ENCODE data around the gene COL20A1. TPM values are rescaled to one million over a fixed set of nuclear protein-coding genes. Genes with fewer than 3 reads are reported as not detected.
A peak's percentile ranks its signal among the peaks of the same experiment; 100 is the strongest.
"Not testable (repeated sequence)": the region's sequence is repeated elsewhere in the genome, so short reads cannot be mapped to it uniquely, and the experiment has no call there.

COL20A1 gene
- total RNA-seq, 1 experiment from 2014 or later, result 3.1 TPM

GRCh38 chr20:63374504-63374903, 81.5 kb downstream of the COL20A1 start:
- Histone ChIP-seq H3K9me2 (replicated peaks; ENCODE audit: insufficient read depth, low read length) (no peaks in the 10 kb centered on the region), H3K4me3 (ENCODE audit: low read length) (no peak overlapping the region), H3K36me3 (ENCODE audit: insufficient read depth, low read length) (no peaks in the 10 kb centered on the region), H3K79me2 (ENCODE audit: low read length) (no peaks in the 10 kb centered on the region), H4K20me1 (ENCODE audit: insufficient read depth, low read depth, low read length) (no peaks in the 10 kb centered on the region), H3K4me1 (ENCODE audit: low read length) (no peaks in the 10 kb centered on the region), H3K4me2 (ENCODE audit: low read depth, low read length, poor library complexity, severe bottlenecking) (no peak overlapping the region), H3K27ac (ENCODE audit: low read length) (no peak overlapping the region), H2AFZ (ENCODE audit: low read length) (no peak overlapping the region), H3K27me3 (ENCODE audit: low read length) (no peaks in the 10 kb centered on the region), H3K9me3 (ENCODE audit: low read length) (no peaks in the 10 kb centered on the region), H3K9ac (ENCODE audit: low read length) (no peak overlapping the region)
- DNase-seq, result no peak

- no peaks in the 10 kb centered on the region for H3K9me2 ChIP-seq (replicated peaks; ENCODE audit: insufficient read depth, low read length)
- no peak overlapping the region for H3K9ac ChIP-seq (ENCODE audit: low read length)
- no peaks in the 10 kb centered on the region for H3K79me2 ChIP-seq (ENCODE audit: low read length)
- H4K20me1 ChIP-seq (ENCODE audit: insufficient read depth, low read depth, low read length), result no peaks in the 10 kb centered on the region
- H3K27ac ChIP-seq (ENCODE audit: low read length), result no peak overlapping the region
- DNase-seq, result no peak
- H2AFZ ChIP-seq (ENCODE audit: low read length), result no peak overlapping the region
- H3K9me3 ChIP-seq (ENCODE audit: low read length), result no peaks in the 10 kb centered on the region
- H3K36me3 ChIP-seq (ENCODE audit: insufficient read depth, low read length), result no peaks in the 10 kb centered on the region
- H3K27me3 ChIP-seq (ENCODE audit: low read length), result no peaks in the 10 kb centered on the region
- no peak overlapping the region for H3K4me2 ChIP-seq (ENCODE audit: low read depth, low read length, poor library complexity, severe bottlenecking)
- H3K4me1 ChIP-seq (ENCODE audit: low read length), result no peaks in the 10 kb centered on the region
- no peak overlapping the region for H3K4me3 ChIP-seq (ENCODE audit: low read length)
Observed at GRCh38 chr20:63375438-63375837, 82.5 kb downstream of the COL20A1 start.

- H3K4me2 ChIP-seq (ENCODE audit: low read depth, low read length, poor library complexity, severe bottlenecking), result no peak overlapping the region
Observed at GRCh38 chr20:63376283-63377250, 83.6 kb downstream of the COL20A1 start.

GRCh38 chr20:63377256-63377941, 84.4 kb downstream of the COL20A1 start:
- DNase-seq, result no peak
- H3K4me2 ChIP-seq (ENCODE audit: low read depth, low read length, poor library complexity, severe bottlenecking), result no peak overlapping the region
- H3K9ac ChIP-seq (ENCODE audit: low read length), result no peak overlapping the region
- H3K4me1 ChIP-seq (ENCODE audit: low read length), result no peaks in the 10 kb centered on the region
- H3K79me2 ChIP-seq (ENCODE audit: low read length), result no peaks in the 10 kb centered on the region
- H2AFZ ChIP-seq (ENCODE audit: low read length), result no peak overlapping the region
- no peaks in the 10 kb centered on the region for H3K9me3 ChIP-seq (ENCODE audit: low read length)
- no peak overlapping the region for H3K27ac ChIP-seq (ENCODE audit: low read length)
- H3K36me3 ChIP-seq (ENCODE audit: insufficient read depth, low read length), result no peaks in the 10 kb centered on the region
- no peaks in the 10 kb centered on the region for H4K20me1 ChIP-seq (ENCODE audit: insufficient read depth, low read depth, low read length)
- H3K9me2 ChIP-seq (replicated peaks; ENCODE audit: insufficient read depth, low read length), result no peaks in the 10 kb centered on the region
- no peaks in the 10 kb centered on the region for H3K27me3 ChIP-seq (ENCODE audit: low read length)
- H3K4me3 ChIP-seq (ENCODE audit: low read length), result no peak overlapping the region

More at GRCh38 chr20:63376283-63377250, 83.6 kb downstream of the COL20A1 start:
- DNase-seq, result no peak
- H3K9me3 ChIP-seq (ENCODE audit: low read length), result no peaks in the 10 kb centered on the region
- H3K79me2 ChIP-seq (ENCODE audit: low read length), result no peaks in the 10 kb centered on the region
- no peaks in the 10 kb centered on the region for H3K4me1 ChIP-seq (ENCODE audit: low read length)
- no peak overlapping the region for H3K27ac ChIP-seq (ENCODE audit: low read length)
- no peaks in the 10 kb centered on the region for H3K9me2 ChIP-seq (replicated peaks; ENCODE audit: insufficient read depth, low read length)
- no peak overlapping the region for H3K4me3 ChIP-seq (ENCODE audit: low read length)
- H3K9ac ChIP-seq (ENCODE audit: low read length), result no peak overlapping the region
- no peaks in the 10 kb centered on the region for H3K27me3 ChIP-seq (ENCODE audit: low read length)
- no peaks in the 10 kb centered on the region for H3K36me3 ChIP-seq (ENCODE audit: insufficient read depth, low read length)
- H2AFZ ChIP-seq (ENCODE audit: low read length), result no peak overlapping the region
- no peaks in the 10 kb centered on the region for H4K20me1 ChIP-seq (ENCODE audit: insufficient read depth, low read depth, low read length)

GRCh38 chr20:63377951-63378381, 85.0 kb downstream of the COL20A1 start:
- DNase-seq, result no peak
- no peaks in the 10 kb centered on the region for H3K9me3 ChIP-seq (ENCODE audit: low read length)
- H3K4me1 ChIP-seq (ENCODE audit: low read length), result no peaks in the 10 kb centered on the region
- no peak overlapping the region for H3K4me2 ChIP-seq (ENCODE audit: low read depth, low read length, poor library complexity, severe bottlenecking)
- no peaks in the 10 kb centered on the region for H3K9me2 ChIP-seq (replicated peaks; ENCODE audit: insufficient read depth, low read length)
- H3K9ac ChIP-seq (ENCODE audit: low read length), result no peak overlapping the region
- no peaks in the 10 kb centered on the region for H3K79me2 ChIP-seq (ENCODE audit: low read length)
- no peak overlapping the region for H2AFZ ChIP-seq (ENCODE audit: low read length)
- no peak overlapping the region for H3K4me3 ChIP-seq (ENCODE audit: low read length)
- H4K20me1 ChIP-seq (ENCODE audit: insufficient read depth, low read depth, low read length), result no peaks in the 10 kb centered on the region
- H3K36me3 ChIP-seq (ENCODE audit: insufficient read depth, low read length), result no peaks in the 10 kb centered on the region
- H3K27ac ChIP-seq (ENCODE audit: low read length), result no peak overlapping the region
- no peaks in the 10 kb centered on the region for H3K27me3 ChIP-seq (ENCODE audit: low read length)

- Histone ChIP-seq H4K20me1 (ENCODE audit: insufficient read depth, low read depth, low read length) (no peaks in the 10 kb centered on the region), H3K9me2 (replicated peaks; ENCODE audit: insufficient read depth, low read length) (no peaks in the 10 kb centered on the region), H3K4me2 (ENCODE audit: low read depth, low read length, poor library complexity, severe bottlenecking) (no peak overlapping the region), H3K79me2 (ENCODE audit: low read length) (no peaks in the 10 kb centered on the region), H3K27ac (ENCODE audit: low read length) (no peak overlapping the region), H2AFZ (ENCODE audit: low read length) (no peak overlapping the region), H3K9ac (ENCODE audit: low read length) (no peak overlapping the region), H3K36me3 (ENCODE audit: insufficient read depth, low read length) (no peaks in the 10 kb centered on the region), H3K27me3 (ENCODE audit: low read length) (no peaks in the 10 kb centered on the region), H3K4me1 (ENCODE audit: low read length) (no peaks in the 10 kb centered on the region), H3K4me3 (ENCODE audit: low read length) (no peak overlapping the region), H3K9me3 (ENCODE audit: low read length) (no peaks in the 10 kb centered on the region)
- DNase-seq, result peak; percentile 54
Observed at GRCh38 chr20:63378626-63379025, 85.6 kb downstream of the COL20A1 start.

- H3K9ac ChIP-seq (ENCODE audit: low read length), result no peak overlapping the region
- H3K9me2 ChIP-seq (replicated peaks; ENCODE audit: insufficient read depth, low read length), result no peaks in the 10 kb centered on the region
- no peaks in the 10 kb centered on the region for H3K27me3 ChIP-seq (ENCODE audit: low read length)
- H3K79me2 ChIP-seq (ENCODE audit: low read length), result no peaks in the 10 kb centered on the region
- no peaks in the 10 kb centered on the region for H3K4me1 ChIP-seq (ENCODE audit: low read length)
- no peaks in the 10 kb centered on the region for H3K9me3 ChIP-seq (ENCODE audit: low read length)
- H3K36me3 ChIP-seq (ENCODE audit: insufficient read depth, low read length), result no peaks in the 10 kb centered on the region
- H4K20me1 ChIP-seq (ENCODE audit: insufficient read depth, low read depth, low read length), result no peaks in the 10 kb centered on the region
- H3K27ac ChIP-seq (ENCODE audit: low read length), result no peak overlapping the region
- no peak overlapping the region for H3K4me2 ChIP-seq (ENCODE audit: low read depth, low read length, poor library complexity, severe bottlenecking)
- DNase-seq, result no peak
- H2AFZ ChIP-seq (ENCODE audit: low read length), result no peak overlapping the region
- H3K4me3 ChIP-seq (ENCODE audit: low read length), result no peak overlapping the region
Observed at GRCh38 chr20:63379296-63379695, 86.3 kb downstream of the COL20A1 start.

- H3K79me2 ChIP-seq (ENCODE audit: low read length); H3K27me3 ChIP-seq (ENCODE audit: low read length); H4K20me1 ChIP-seq (ENCODE audit: insufficient read depth, low read depth, low read length); H3K4me1 ChIP-seq (ENCODE audit: low read length); H3K9me3 ChIP-seq (ENCODE audit: low read length); H3K9me2 ChIP-seq (replicated peaks; ENCODE audit: insufficient read depth, low read length); H3K4me2 ChIP-seq (ENCODE audit: low read depth, low read length, poor library complexity, severe bottlenecking); H3K36me3 ChIP-seq (ENCODE audit: insufficient read depth, low read length); H3K9ac ChIP-seq (ENCODE audit: low read length); H3K4me3 ChIP-seq (ENCODE audit: low read length); H2AFZ ChIP-seq (ENCODE audit: low read length); H3K27ac ChIP-seq (ENCODE audit: low read length): not testable (repeated sequence)
- peak; percentile 56 for DNase-seq
Observed at GRCh38 chr20:63379872-63380271, 86.9 kb downstream of the COL20A1 start.

Measured in Karpas-422 (cell line).